GM18520 (cell line): Measurements from ENCODE around the gene ZNF197.
"Not testable (repeated sequence)": the region's sequence is repeated elsewhere in the genome, so short reads cannot be mapped to it uniquely, and the experiment has no call there.

ENCODE experiments used
- ATAC-seq: cut with Tn5 transposase; IDR thresholded peaks from one replicate; pipeline ENCODE4 v1.9.1; 2021; ENCODE audit not compliant: unreplicated experiment

Gene ZNF197

GRCh38 chr3:44659434-44659833, 34.6 kb downstream of the ZNF197 start:
- no peak for ATAC-seq

- ATAC-seq = no peak
Observed at GRCh38 chr3:44661189-44661588, 36.4 kb downstream of the ZNF197 start.

GRCh38 chr3:44665173-44665572, 40.3 kb downstream of the ZNF197 start:
- ATAC-seq = no peak

DNA sequence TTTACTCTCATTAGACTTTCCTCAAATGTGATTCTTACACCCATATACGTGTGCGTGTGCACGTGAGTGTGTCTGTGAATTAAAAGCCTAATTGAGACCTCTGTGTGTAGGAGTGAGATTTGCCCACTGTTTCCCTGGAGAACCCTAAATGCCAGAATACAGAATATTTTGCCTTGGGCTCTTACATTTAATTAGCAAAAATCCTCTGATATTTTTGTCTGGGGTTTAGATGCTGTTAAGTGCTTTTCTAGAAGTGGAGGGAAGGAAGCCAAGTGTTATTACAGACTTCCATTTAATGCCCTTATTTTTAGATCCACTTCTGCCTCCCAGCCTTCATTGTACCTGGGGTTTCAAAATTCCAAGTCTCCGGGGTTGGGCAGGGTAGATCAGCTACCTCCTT, 41.5 kb downstream of the ZNF197 start:
- no peak for ATAC-seq

DNA sequence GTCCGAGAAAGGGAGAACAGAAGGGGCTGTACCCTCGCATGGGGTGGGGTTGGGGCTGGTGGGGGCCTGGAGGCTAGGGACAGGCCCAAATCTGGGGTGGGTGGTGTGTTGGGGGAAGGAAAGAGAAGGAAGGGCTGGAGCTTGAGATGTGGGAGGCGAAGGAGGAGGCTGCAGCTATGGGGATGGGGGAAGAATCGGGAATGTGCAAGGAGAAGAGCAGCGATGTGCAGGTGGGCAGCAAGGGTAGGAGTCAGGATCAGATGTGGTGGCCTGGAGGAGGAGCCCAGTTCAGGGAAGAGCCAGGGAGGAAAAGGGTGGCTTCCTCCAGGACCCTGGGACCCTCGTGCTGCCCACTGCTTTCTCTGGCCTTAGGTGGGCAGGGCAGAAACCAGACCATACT, 44.9 kb downstream of the ZNF197 start:
- no peak for ATAC-seq

DNA sequence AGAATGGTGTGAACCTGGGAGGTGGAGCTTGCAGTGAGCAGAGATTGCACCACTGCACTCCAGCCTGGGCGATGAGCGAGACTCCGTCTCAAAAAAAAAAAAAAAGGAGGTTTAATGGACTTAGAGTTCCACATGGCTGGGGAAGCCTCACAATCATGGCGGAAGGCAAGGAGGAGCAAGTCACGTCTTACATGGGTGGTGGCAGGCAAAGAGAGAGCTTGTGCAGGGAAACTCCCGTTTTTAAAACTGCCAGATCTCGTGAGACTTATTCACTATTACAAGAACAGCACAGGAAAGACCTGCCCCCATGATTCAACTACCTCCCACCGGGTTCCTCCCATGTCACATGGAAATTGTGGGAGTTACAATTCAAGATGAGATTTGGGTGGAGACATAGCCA, 48.6 kb downstream of the ZNF197 start:
- ATAC-seq = not testable (repeated sequence)

DNA sequence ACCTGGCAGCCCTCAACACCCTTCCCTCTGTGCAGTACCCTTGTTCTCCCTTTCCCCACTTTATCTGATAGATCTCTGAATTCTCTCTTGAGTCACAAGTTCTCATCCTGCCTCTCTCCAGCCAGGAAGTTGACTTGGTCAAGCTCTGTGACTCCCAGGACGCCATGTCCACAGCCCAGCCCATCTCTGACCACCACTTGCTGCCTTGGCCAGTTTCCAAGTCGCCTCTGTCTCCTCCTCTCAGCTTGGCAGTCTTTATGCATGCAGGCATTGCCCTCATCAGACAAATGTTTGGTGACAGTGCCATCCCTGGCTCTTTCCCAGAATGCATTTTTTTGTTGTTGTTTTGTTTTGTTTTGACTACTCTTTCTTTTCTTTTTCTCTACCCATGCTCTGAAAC, 49.4 kb downstream of the ZNF197 start:
- ATAC-seq = no peak

DNA sequence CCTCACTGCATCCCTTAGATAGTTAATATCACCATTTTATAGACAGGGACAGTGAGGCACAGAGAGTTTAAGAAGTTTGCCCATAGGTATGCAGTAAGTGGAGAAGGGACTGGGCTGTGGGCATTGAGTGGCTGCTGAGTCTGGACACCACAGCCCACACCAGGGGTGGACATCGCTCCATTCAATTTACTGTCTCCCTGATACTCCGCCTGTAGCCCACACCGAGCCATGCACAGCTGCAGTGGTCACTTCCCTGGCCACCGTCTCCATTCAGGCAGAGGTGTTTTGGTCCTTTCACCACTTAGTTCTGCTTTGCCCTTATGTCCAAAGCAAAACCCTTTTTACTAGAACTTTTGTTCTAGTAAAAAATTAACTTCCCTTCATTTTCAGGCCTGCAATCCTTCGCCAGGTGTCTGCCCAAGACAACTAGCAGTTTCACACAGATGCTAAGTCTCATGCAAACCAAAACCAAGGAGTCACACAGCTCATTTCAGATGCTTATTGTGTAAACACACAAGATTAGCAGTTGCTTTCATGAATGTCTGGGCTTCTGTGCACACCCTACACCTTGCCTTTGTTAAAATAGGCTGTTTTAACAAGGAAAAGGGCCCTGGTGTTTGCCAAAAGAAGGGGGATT, 53.8 kb downstream of the ZNF197 start:
- ATAC-seq = no peak

DNA sequence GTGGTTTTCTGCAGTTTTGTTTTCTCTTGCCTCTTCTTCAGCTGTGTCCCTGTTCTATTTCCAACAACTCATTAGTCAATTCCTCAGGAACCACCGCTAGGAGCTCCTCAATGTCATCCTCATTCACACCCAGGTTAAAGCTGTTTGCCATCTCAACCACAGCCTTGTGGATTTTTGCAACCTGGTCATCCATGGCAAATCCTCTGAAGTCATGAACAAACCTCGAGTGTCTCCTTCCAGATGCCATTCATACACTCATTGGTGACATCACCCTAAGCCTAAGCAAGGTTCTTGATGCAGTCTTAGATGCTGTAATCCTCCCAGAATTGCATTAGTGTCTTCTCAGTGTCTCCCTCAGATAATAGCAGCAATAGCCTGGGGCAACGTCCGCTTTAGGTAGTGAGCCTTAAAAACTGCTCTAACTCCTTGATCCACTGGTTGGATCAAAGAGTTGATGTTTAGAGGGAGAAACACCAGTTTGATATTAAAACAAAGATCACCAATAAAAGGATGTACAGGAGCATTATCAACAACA, 56.2 kb downstream of the ZNF197 start:
- ATAC-seq = no peak

DNA sequence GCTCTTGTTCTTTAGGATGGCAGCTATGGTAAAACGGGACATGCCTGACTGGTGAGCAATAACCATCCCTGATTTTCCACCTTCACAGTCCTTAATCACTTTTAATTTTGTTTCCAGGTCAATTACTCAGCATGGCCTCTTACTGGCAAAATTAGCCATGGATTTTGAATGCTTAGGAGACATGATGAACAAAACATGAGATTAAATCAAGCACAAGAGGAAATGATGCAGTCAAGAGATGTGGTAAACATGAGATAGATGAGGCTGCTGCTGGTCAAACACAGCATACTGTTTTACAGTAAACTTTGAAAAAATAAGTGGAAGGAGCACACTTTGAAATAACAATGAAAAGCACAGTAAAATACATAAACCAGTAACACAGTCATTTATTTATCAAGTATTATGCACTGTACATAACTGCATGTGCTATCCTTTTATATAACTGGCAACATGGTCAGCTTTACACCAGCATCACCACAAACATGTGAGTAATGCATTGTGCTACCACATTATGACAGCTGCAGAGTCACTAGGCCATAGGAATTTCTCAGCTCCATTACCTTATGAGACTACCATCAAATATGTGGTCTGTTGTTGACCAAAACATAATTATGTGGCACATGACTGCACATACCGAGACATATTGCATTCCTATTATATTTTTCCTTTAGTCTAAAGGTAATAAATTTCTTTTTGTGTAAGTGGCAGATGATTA, 57.5 kb downstream of the ZNF197 start:
- no peak for ATAC-seq

- no peak for ATAC-seq
Observed at GRCh38 chr3:44685128-44685800, 60.4 kb downstream of the ZNF197 start.

DNA sequence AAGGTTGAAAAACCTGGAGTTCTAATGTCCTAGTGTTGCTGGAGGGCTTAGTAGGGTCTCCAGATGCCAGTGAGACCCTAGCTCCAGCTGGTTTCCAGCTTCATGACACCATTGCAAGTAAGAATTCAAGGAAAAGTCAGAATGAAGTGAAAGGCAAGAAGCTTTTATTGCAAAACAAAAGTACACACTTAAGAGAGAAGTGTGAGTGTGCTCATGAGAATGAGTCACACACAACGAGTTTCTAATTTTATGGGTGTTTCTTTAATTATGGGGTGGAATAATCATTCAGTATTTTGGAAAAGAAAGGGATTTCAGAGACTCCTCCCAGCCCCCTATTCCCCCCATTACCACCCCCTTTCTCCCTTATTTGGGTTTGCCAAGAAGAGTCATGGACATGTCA, 63.1 kb downstream of the ZNF197 start:
- no peak for ATAC-seq
